IMR-90 (cell line): ENCODE data around the gene LIN7B.

Source experiments
- CEBPB ChIP-seq: IDR thresholded peaks from 2 replicates; pipeline ENCODE4 v1.6.1; 2012; ENCODE audit warnings: low read depth, low read length, improper control_type of control experiment
- CTCF ChIP-seq: conservative IDR thresholded peaks from 2 replicates; pipeline ENCODE4 v1.5.1; 2012; ENCODE audit warnings: mild to moderate bottlenecking, low read depth, low read length, improper control_type of control experiment
- MAFK ChIP-seq: IDR thresholded peaks from 2 replicates; pipeline ENCODE4 v1.6.1; 2012; ENCODE audit warnings: low read depth, low read length, improper control_type of control experiment
- MAZ ChIP-seq: IDR thresholded peaks from 2 replicates; pipeline ENCODE4 v1.6.1; 2012; ENCODE audit warnings: low read depth, mild to moderate bottlenecking, low read length, improper control_type of control experiment, moderate library complexity, borderline replicate concordance
- MXI1 ChIP-seq: IDR thresholded peaks from 2 replicates; pipeline ENCODE4 v1.6.1; 2012; ENCODE audit warnings: low read depth, mild to moderate bottlenecking, low read length, moderate library complexity, borderline replicate concordance
- POLR2A ChIP-seq: IDR thresholded peaks from 2 replicates; pipeline ENCODE4 v1.6.1; 2012; ENCODE audit warnings: mild to moderate bottlenecking, low read depth, low read length
- RFX5 ChIP-seq: IDR thresholded peaks from 2 replicates; pipeline ENCODE4 v1.8.0; 2012; ENCODE audit warnings: low read depth, mild to moderate bottlenecking, low read length, moderate library complexity

- TF ChIP-seq MAFK, result no peak
- no peak for TF ChIP-seq CTCF
- TF ChIP-seq POLR2A, result no peak
- TF ChIP-seq MXI1, result no peak
- TF ChIP-seq RFX5, result no peak
- TF ChIP-seq MAZ, result no peak
- no peak for TF ChIP-seq CEBPB
Measured at GRCh38 chr19:49140951-49141350, 26.8 kb downstream of the LIN7B start.
